Measurements from ENCODE around the gene CALML3.

CALML3 gene

GRCh38 chr10:5545011-5545410, 20.2 kb downstream of the CALML3 start:
- no peak for DNase-seq

DNA sequence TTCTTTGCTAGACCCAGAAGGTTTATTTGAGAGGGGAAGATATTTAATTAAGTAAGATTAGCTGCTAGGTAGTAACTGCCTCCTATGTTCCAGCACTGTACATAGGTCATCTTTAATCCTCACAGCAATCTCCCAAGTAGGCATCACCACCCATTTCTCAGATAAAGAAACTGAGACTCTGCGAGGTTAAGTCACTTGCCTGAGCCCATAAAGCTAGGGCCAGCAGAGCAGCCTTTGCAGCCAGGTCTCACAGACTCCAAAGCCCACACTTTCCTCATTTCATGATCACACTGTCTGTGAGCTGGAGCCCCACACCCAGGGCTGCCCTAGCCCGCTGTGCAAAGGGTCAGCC, 20.6 kb downstream of the CALML3 start:
- DNase-seq: no peak

DNA sequence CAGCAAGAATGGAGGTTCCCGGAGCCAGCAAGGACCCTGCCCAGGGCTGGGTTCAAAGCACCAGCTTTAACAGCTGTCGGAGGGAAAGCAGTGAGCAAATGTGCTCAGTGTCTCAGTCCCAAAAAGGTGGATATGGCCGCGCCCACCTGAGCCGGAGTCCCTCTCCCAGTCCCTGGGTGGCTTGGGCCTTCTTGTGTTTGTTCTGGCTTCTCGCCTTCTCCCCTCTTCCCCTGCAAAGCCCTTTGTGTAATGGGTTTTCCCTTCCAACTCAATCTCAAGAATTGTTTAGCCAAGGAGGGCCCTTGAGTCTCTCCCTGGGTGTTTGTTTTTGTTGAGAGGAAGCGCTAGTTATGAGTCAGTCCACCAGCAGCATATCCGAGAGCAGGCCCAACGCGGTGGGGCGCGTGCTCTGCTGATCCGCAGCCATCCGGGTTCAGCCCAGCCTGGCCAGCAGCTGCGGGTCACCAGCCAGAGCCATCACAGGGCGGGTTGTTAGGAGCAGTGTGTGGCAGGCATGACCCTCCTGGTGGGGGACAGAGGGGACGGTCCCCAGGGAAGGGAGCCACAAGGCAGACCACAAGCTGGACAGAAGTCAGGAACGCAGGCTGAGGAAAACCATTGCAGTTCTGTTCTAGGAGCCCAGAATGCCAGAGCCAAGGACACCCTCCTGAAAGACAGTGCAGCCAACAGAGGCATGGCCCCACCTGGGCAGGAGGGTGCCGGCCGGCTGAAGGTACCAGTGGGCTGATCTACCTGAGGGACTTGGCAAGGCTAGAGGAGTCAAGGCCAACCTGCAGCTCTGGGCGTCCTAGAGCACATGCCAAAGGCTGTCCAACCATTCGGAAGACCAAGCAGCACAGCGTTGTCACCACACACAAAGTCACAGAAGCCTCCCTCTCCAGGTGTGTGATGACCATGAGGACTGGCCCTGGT, 21.3 kb downstream of the CALML3 start:
- DNase-seq: no peak

GRCh38 chr10:5546891-5547680, 22.3 kb downstream of the CALML3 start:
- no peak for DNase-seq

GRCh38 chr10:5547681-5547930, 22.8 kb downstream of the CALML3 start:
- DNase-seq: no peak

DNA sequence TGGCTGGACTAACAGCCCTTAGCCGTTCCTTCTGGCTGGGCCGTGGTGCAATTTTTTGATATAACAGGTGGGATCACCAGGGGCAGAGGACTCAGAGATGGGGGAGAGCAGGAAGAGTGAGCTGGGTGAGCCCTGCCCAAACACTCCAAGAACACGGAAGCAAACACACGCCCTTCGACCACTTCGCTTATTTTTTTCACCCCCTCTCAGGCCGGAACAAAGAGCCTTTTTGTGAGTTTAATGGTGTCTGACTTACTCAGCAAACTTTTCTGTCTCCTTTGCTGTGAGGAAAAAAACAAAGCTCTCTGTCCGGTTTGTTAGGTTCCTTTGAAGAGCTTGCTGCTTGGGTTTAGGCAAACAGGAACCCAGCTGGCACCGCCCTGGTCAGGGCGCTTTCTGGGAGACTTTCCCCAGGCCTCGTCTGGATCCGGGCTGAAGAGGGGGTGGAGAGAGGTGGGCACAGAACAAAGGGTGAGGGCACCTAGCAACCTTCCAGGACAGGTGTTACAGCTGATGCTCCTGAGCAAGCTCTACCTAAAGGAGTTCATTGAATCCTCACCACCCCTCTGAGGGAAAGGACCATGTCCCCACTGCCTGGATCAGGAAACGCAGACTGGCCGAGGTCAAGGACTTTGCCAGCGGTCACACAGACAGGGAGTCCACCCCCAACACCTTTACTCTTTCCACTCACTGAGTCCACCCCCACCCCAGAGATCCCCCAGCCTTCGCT, 23.3 kb downstream of the CALML3 start:
- no peak for DNase-seq

GRCh38 chr10:5549462-5550249, 24.9 kb downstream of the CALML3 start:
- DNase-seq: no peak

- no peak for DNase-seq
Observed at GRCh38 chr10:5550250-5550545, 25.4 kb downstream of the CALML3 start.

GRCh38 chr10:5550621-5551530, 26.1 kb downstream of the CALML3 start:
- no peak for DNase-seq

- no peak for DNase-seq
Observed at GRCh38 chr10:5551531-5552375, 27.0 kb downstream of the CALML3 start.

DNA sequence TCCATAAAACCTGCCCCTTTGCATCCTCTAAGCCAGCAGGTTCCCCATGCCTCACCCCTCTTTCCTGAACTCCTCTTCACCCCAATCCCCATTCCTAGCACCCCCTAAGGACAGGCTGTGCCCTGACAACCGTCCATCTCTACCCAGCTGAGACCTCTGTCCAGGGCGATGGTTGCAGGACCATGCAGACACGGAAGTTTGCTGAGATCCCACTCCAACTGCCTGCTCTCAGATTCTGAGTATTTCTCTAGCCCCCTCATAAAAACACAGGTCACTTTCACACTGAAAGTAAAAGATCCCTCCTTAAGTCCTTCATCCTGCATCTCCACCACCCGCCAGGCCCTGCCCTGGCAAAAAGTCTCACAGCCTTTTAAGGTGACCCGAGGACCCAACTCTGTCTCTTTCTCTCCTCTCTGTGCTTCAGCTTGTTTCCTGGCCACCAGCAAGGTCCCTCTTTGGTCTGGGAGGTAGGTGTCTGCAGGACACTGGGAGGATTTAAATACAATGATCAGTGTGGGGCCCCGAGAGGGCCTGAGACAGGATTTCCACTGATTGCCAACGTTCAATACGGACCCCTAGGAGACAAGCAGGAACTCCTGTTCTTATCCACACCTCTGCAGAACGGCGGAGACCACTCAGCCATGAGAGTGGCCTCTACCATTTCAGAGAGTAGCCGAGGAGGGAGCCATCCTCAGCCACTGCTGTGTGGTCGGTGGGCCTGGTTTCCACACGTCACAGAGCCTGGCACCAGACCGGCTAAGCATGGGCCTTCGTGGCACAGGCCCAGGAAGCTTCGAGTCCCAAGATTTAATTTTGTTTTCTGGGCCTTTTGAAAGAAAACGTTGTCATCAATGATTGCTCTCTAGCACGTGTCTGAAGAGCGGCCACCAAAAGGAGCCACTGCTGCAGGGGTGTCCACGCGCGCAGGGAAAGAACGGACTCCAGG, 27.9 kb downstream of the CALML3 start:
- no peak for DNase-seq

GRCh38 chr10:5553400-5554170, 28.8 kb downstream of the CALML3 start:
- no peak for DNase-seq

DNA sequence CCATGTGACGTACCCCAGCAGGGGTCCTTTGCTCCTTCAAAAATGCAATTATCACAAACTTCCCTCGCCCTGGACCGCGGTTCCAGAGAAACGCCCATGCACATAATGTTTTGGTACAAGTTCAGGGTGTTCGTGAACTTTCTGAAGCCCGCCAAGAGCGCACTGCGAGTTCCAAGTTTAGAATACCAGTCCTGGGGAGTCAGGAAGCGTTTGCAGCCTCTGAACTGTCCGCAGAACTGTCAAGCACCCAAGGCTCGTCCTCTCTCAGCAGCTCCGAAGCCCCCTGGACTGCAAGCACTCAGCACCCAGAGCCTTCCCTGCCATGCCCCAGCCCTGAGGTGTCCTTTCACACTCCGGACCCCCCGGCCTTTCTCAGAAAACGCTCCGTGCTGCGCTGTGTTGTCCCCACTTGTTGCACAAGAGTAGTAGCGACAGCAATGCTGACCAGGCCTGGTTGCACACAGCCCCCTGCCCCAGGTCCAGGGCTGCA, 30.3 kb downstream of the CALML3 start:
- no peak for DNase-seq

GRCh38 chr10:5555881-5556280, 31.1 kb downstream of the CALML3 start:
- DNase-seq: no peak

DNA sequence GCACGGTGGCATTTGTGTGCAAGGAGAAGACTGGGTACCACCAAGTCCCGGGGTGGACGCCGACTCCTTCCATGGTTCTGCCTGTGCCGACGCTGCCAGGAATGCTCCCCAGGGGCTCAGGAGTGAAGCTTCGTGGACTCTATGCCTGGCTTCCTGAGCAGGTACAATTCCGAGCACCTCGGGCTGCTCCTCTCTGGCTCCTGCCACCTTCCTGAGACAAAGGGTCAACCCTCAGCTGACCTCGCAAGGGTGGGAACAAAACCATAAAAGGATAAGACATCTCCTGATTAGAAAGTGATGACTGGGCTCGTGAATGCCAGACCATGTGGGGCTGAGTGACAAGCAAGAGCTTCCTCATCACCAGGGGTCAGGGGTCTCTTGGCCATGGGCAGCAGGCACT, 31.8 kb downstream of the CALML3 start:
- no peak for DNase-seq

DNA sequence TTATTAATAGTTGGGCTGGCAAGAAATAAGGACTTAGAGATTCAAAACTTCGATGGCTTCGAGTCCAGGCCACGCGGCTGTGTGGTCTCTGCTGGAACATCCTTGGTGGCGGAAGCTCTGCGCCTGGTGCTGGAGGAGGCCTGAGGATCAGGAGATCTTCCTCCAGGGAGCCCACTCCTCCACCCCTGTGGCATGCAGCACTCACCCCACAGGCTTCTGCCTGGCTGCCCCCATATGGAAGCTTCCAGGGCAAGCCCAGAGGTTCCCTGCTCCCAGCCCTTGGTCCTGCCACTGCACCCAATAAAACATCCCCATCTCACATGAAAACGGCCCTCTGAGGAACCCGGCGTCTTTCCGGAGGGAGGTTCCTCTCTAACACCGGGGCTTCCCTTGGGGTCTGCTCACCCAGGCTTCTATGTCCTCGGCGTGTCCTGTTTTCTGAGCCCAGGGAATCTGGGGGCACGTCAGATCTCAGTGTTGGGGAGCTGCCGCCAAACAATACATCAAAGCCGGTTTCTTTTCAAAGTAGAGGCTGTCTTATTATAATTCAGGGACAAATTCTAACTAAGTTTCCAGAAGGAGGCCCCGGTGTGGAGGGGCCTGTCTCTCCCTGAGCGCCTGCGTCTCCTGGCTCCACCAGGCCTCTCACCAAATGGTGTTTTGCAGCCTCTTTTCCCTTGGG, 32.4 kb downstream of the CALML3 start:
- DNase-seq: no peak

DNA sequence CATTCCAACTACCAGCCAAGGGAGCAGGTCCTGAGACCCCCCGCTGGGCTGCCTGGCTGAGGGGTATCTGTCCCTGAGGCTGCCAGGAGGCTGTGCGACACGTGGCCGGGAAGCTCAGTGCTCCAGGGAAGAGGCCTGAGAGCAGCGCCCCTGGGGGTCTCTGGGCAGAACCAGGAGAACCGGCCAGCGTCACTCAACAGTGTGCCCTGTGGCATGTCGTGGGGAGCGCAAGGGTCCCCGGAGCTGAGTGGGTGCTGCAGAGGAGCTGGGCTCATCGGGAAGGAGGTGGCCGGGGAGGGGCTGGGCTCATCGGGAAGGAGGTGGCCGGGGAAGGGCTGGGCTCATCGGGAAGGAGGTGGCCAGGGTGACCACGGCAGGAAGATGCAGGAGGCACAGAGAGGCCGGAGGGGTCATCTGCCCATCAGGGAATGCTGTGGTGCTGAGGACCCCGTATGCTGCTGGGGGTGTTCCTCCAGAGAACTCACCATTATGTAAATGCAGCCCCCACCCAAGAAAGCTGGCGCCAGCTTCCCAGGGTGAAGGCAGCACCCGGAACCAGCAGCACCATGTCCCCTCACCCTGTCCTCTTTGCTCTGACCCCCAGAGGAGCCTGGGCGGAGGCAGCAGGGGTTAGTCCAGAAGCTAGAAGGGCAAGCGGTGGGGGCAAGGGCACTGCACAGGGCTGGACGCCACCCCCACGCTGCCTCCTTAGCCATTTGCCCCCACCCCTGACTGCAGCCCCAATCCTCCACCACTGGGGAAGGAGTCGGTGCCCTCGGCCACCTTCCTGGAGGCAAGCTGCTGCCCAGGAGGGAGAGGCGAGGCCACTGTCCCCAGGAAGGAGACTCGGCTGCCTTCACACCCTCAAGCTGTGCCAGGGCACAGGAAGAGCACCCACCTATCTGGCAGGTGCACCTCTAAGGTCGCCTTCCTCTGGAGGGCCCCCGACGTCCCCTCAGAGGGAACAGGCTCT, 33.3 kb downstream of the CALML3 start:
- DNase-seq: no peak

All from COR-L47 (cell line).